CD14-positive monocyte (primary cell): ENCODE measurements around the gene ERBB4. TPM values are rescaled to one million over a fixed set of nuclear protein-coding genes. Genes with fewer than 3 reads are reported as not detected.

Experiments
- DNase-seq, 3 donors: peaks; one replicate each; pipeline ENCODE4 v3.0.0-alpha.2; 2011 to 2022
- H2AFZ ChIP-seq: 2 replicates; pipeline ENCODE4 v1.6.0; 2012; ENCODE audit warnings: mild to moderate bottlenecking, low read depth, low read length, inconsistent platforms; ENCODE audit not compliant: insufficient read depth, poor library complexity, severe bottlenecking
- H3K27ac ChIP-seq, 2 donors: 1 replicate in 1 of 2; 2 replicates in 1 of 2; pipeline ENCODE4 v1.5.1; 2012 to 2013; ENCODE audit warnings: low read length in 2 of 2, control low read depth in 1 of 2, inconsistent platforms in 1 of 2, low read depth in 1 of 2, mild to moderate bottlenecking in 1 of 2
- H3K27me3 ChIP-seq, 2 donors: one replicate each; pipeline versions ENCODE4 v1.6.0 to v1.6.1; 2011 to 2013; ENCODE audit warnings: low read length in 2 of 2; ENCODE audit not compliant: control insufficient read depth in 2 of 2, insufficient read depth in 2 of 2
- H3K36me3 ChIP-seq, 2 donors: replicated peaks in 1 of 2; 1 replicate in 1 of 2; 2 replicates in 1 of 2; pipeline versions ENCODE4 v1.5.1 to v1.6.1; 2012 to 2013; ENCODE audit warnings: low read length in 2 of 2, control low read depth in 1 of 2, inconsistent platforms in 1 of 2, mild to moderate bottlenecking in 1 of 2; ENCODE audit not compliant: insufficient read depth in 2 of 2, control insufficient read depth in 1 of 2
- H3K4me1 ChIP-seq, 2 donors: 1 replicate in 1 of 2; 2 replicates in 1 of 2; pipeline versions ENCODE4 v1.5.1 to v1.6.1; 2012 to 2013; ENCODE audit warnings: low read length in 2 of 2, control low read depth in 1 of 2, inconsistent platforms in 1 of 2, mild to moderate bottlenecking in 1 of 2, moderate library complexity in 1 of 2; ENCODE audit not compliant: insufficient read depth in 2 of 2, control insufficient read depth in 1 of 2
- H3K4me2 ChIP-seq: replicated peaks from 2 replicates; pipeline ENCODE3; 2012; ENCODE audit warnings: low read length, moderate library complexity, mild to moderate bottlenecking; ENCODE audit not compliant: poor library complexity, severe bottlenecking; ENCODE audit errors: extremely low read depth
- H3K4me3 ChIP-seq, 3 experiments: fragments of 200-600 bp in 1 of 3; sonication (generic) in 1 of 3; replicated peaks in 1 of 3; 1 replicate in 2 of 3; 2 replicates in 1 of 3; pipeline ENCODE4 v1.5.1; 2011 to 2013; ENCODE audit warnings: low read length in 3 of 3, mild to moderate bottlenecking in 3 of 3, control low read depth in 2 of 3, low read depth in 2 of 3, inconsistent platforms in 1 of 3, moderate library complexity in 1 of 3
- H3K79me2 ChIP-seq: 2 replicates; pipeline ENCODE4 v1.6.0; 2012; ENCODE audit warnings: mild to moderate bottlenecking, control low read depth, inconsistent platforms, low read length, moderate library complexity; ENCODE audit not compliant: insufficient read depth
- H3K9ac ChIP-seq: 2 replicates; pipeline ENCODE4 v1.6.0; 2017; ENCODE audit warnings: low read length, mild to moderate bottlenecking; ENCODE audit not compliant: insufficient read depth, poor library complexity, severe bottlenecking
- H3K9me3 ChIP-seq, 2 donors: replicated peaks in 1 of 2; 1 replicate in 1 of 2; 2 replicates in 1 of 2; pipeline versions ENCODE4 v1.5.1 to v1.6.1; 2012 to 2013; ENCODE audit warnings: low read length in 2 of 2, control low read depth in 1 of 2; ENCODE audit not compliant: control insufficient read depth in 1 of 2, insufficient read depth in 1 of 2
- H4K20me1 ChIP-seq: 2 replicates; pipeline ENCODE4 v1.6.0; 2012; ENCODE audit warnings: mild to moderate bottlenecking, low read length, control low read depth, moderate library complexity; ENCODE audit not compliant: insufficient read depth
- H3K27ac Mint-ChIP-seq, 7 donors: one replicate each; pipeline ENCODE4 v1.8.0; 2020; ENCODE audit warnings: mild to moderate bottlenecking in 7 of 7, mixed read lengths in 7 of 7, moderate library complexity in 6 of 7, inconsistent platforms in 2 of 7
- H3K27me3 Mint-ChIP-seq, 3 donors: one replicate each; pipeline ENCODE4 v1.8.0; 2021 to 2022; ENCODE audit warnings: low read depth in 3 of 3, mild to moderate bottlenecking in 3 of 3, mixed read lengths in 3 of 3, moderate library complexity in 3 of 3, inconsistent platforms in 1 of 3
- H3K36me3 Mint-ChIP-seq, 2 donors: one replicate each; pipeline ENCODE4 v1.8.0; 2020; ENCODE audit warnings: mixed read lengths in 2 of 2, inconsistent platforms in 1 of 2, mild to moderate bottlenecking in 1 of 2
- H3K4me1 Mint-ChIP-seq: one replicate; pipeline ENCODE4 v1.8.0; 2020; ENCODE audit warnings: mild to moderate bottlenecking, mixed read lengths
- H3K4me3 Mint-ChIP-seq, 2 donors: one replicate each; pipeline ENCODE4 v1.8.0; 2020; ENCODE audit warnings: mild to moderate bottlenecking in 2 of 2, mixed read lengths in 2 of 2, moderate library complexity in 1 of 2
- H3K9me3 Mint-ChIP-seq, 7 donors: one replicate each; pipeline ENCODE4 v1.8.0; 2020 to 2022; ENCODE audit warnings: mixed read lengths in 7 of 7, mild to moderate bottlenecking in 6 of 7, moderate library complexity in 6 of 7, inconsistent platforms in 2 of 7
- CTCF ChIP-seq: fragments of 200-600 bp; IDR thresholded peaks from one replicate; pipeline ENCODE4 v1.8.0; 2022; ENCODE audit warnings: antibody characterized with exemption, mild to moderate bottlenecking
- WGBS: methylation state at CpG from one replicate; pipeline ENCODE4 v1.1.5; 2013; ENCODE audit warnings: missing lambda C conversion rate; ENCODE audit not compliant: insufficient coverage; 5-methylcytosine and 5-hydroxymethylcytosine counted together
- intact Hi-C, 2 donors: fragments of 100-400 bp; cut with micrococcal nuclease; formaldehyde crosslinking; loops; one replicate each; pipeline versions ENCODE4 v1.15.0 to v1.15.1; 2023
- polyA plus RNA-seq, 3 donors: library from polyadenylated mRNA; depleted of rRNA in 1 of 3; unstranded in 2 of 3; stranded (reverse) in 1 of 3; fragments of 300-500 nt in 2 of 3; fragments of >200 nt in 1 of 3; fragmentation: Illumina TruSeq in 2 of 3; gene quantifications; 1 replicate in 2 of 3; 2 replicates in 1 of 3; pipeline ENCODE4 v1.2.3, GENCODE V29; 2012 to 2021

ERBB4 gene
- polyA plus RNA-seq, 3 donors = not detected

DNA sequence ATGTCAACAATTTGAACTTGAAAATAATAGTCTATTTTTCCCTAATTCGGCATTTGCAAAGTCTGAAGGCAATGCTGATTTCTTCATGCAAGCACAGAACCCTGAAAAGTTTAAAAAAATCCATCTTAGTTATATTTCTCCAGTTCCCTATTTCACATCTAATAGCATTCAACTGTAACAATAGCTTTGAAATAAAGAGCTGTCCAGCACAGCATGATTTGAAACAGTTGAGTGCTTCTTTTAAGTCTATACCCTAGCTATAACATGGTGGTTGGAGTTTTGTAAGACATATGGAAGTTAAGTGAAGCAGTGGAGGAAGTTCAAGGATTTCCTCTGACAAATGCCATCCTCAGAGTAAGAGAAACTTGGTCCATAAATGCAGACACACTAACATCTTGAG is 691.9 kb downstream of the ERBB4 start:
- Histone ChIP-seq H3K4me2 (no peak overlapping the region), H3K9ac (no peak overlapping the region), H4K20me1 (no peaks in the 10 kb centered on the region), H3K9me3 (no peaks in the 10 kb centered on the region), H3K4me1 (no peaks in the 10 kb centered on the region), H3K27ac (no peak overlapping the region), H3K79me2 (no peaks in the 10 kb centered on the region), H3K4me3 (no peak overlapping the region), H3K36me3 (no peaks in the 10 kb centered on the region), H3K27me3 (no peaks in the 10 kb centered on the region), H2AFZ (no peak overlapping the region)
- Mint-ChIP-seq H3K4me1 (no peaks in the 10 kb centered on the region), H3K36me3 (no peaks in the 10 kb centered on the region), H3K27ac (no peak overlapping the region), H3K4me3 (no peak overlapping the region), H3K27me3 (no peaks in the 10 kb centered on the region), H3K9me3 (no peaks in the 10 kb centered on the region)
- intact Hi-C loops = no loop called here
- no CpG with 5 or more reads among the region's 1 CpG for WGBS
- DNase-seq = no peak
- no peak for TF ChIP-seq CTCF

DNA sequence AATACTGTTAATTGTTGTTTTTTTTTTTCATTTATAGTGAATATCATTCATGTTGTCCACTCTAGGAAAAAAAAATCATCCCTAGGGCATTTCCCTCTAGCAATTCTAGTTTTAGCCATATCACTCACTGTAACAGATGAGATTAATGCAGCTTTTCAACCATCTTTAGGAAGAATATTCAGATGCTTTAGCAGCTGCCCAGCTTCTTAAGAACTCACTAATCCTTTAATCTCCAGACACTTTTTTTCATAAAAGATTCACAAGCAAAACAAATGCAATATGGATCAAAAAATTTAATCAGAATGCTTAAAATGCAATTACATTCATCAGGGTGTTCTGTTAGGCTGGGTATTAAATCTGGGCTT is 692.6 kb downstream of the ERBB4 start:
- no peak overlapping the region for H3K4me3 Mint-ChIP-seq
- no peaks in the 10 kb centered on the region for H4K20me1 ChIP-seq
- H3K79me2 ChIP-seq = no peaks in the 10 kb centered on the region
- no peak overlapping the region for H2AFZ ChIP-seq
- no peak for TF ChIP-seq CTCF
- no peak overlapping the region for H3K9ac ChIP-seq
- no peaks in the 10 kb centered on the region for H3K9me3 ChIP-seq
- no peaks in the 10 kb centered on the region for H3K36me3 Mint-ChIP-seq
- DNase-seq = no peak
- H3K4me1 ChIP-seq = no peaks in the 10 kb centered on the region
- intact Hi-C loops = no loop called here
- no peaks in the 10 kb centered on the region for H3K9me3 Mint-ChIP-seq
- no peak overlapping the region for H3K4me2 ChIP-seq
- no peaks in the 10 kb centered on the region for H3K36me3 ChIP-seq
- H3K27ac ChIP-seq = no peak overlapping the region
- no peaks in the 10 kb centered on the region for H3K27me3 ChIP-seq
- no peak overlapping the region for H3K4me3 ChIP-seq
- H3K27ac Mint-ChIP-seq = no peak overlapping the region
- H3K27me3 Mint-ChIP-seq = no peaks in the 10 kb centered on the region
- H3K4me1 Mint-ChIP-seq = no peaks in the 10 kb centered on the region
